SU-DHL-6 (cell line): Measurements from ENCODE around the gene SLC7A8.

Source experiments
- H2AFZ ChIP-seq: fragments of 200-600 bp; sonication (generic); 2 replicates; pipeline ENCODE4 v1.6.1; 2014; ENCODE audit warnings: low read depth, mild to moderate bottlenecking, moderate library complexity, mixed read lengths, antibody characterized with exemption, low read length; ENCODE audit not compliant: severe bottlenecking
- H3F3A ChIP-seq: fragments of 200-600 bp; shearing (Covaris generic); 2 replicates; pipeline ENCODE4 v1.6.0; 2016; ENCODE audit warnings: antibody characterized with exemption, mild to moderate bottlenecking; ENCODE audit not compliant: insufficient read depth
- H3K27ac ChIP-seq: fragments of 200-600 bp; sonication (generic); 2 replicates; pipeline ENCODE4 v1.5.1; 2016; ENCODE audit warnings: low read depth, mild to moderate bottlenecking, low read length, moderate library complexity, mixed read lengths
- H3K27me3 ChIP-seq: fragments of 200-600 bp; sonication (generic), shearing (Covaris generic); 2 replicates; pipeline ENCODE4 v1.6.0; 2014; ENCODE audit warnings: mild to moderate bottlenecking, low read length
- H3K36me3 ChIP-seq: fragments of 200-600 bp; sonication (generic); 2 replicates; pipeline ENCODE4 v1.6.1; 2014; ENCODE audit warnings: mild to moderate bottlenecking, low read length, mixed read lengths
- H3K4me2 ChIP-seq: fragments of 300-600, 200-600 bp; shearing (Covaris generic), sonication (generic); 2 replicates; pipeline ENCODE4 v1.6.0; 2014; ENCODE audit warnings: low read length, low read depth, mild to moderate bottlenecking; ENCODE audit not compliant: poor library complexity, severe bottlenecking
- H3K4me3 ChIP-seq: fragments of 200-600 bp; sonication (generic); 2 replicates; pipeline ENCODE4 v1.5.1; 2014; ENCODE audit warnings: antibody characterized with exemption, low read length, mild to moderate bottlenecking, mixed read lengths; ENCODE audit not compliant: insufficient read depth, poor library complexity, severe bottlenecking
- H3K79me2 ChIP-seq: fragments of 200-600 bp; sonication (generic); 2 replicates; pipeline ENCODE4 v1.6.1; 2014; ENCODE audit warnings: mild to moderate bottlenecking, low read length, moderate library complexity; ENCODE audit not compliant: insufficient read depth
- H3K9ac ChIP-seq: fragments of 200-600 bp; sonication (generic); 2 replicates; pipeline ENCODE4 v1.7.0; 2014; ENCODE audit warnings: mild to moderate bottlenecking, low read length
- H3K9me2 ChIP-seq: fragments of 200-600 bp; sonication (generic); replicated peaks from 2 replicates; pipeline ENCODE4 v1.6.1; 2014; ENCODE audit warnings: low read length; ENCODE audit not compliant: insufficient read depth
- H3K9me3 ChIP-seq: fragments of 200-600 bp; sonication (generic); 2 replicates; pipeline ENCODE4 v1.6.1; 2014; ENCODE audit warnings: low read length, mixed read lengths; ENCODE audit not compliant: insufficient read depth
- H4K20me1 ChIP-seq: fragments of 200-600 bp; sonication (generic); 2 replicates; pipeline ENCODE4 v1.6.1; 2014; ENCODE audit warnings: low read depth, mild to moderate bottlenecking, antibody characterized with exemption, low read length, moderate library complexity, mixed read lengths
- CTCF ChIP-seq: fragments of 200-600 bp; sonication (generic); IDR thresholded peaks from one replicate; pipeline ENCODE4 v1.5.1; 2017; ENCODE audit warnings: antibody characterized with exemption, mild to moderate bottlenecking, low read length, moderate library complexity; ENCODE audit not compliant: insufficient read depth, poor library complexity, severe bottlenecking
- EZH2phosphoT487 ChIP-seq: fragments of 200-600 bp; sonication (generic), shearing (Covaris generic); conservative IDR thresholded peaks from 2 replicates; pipeline ENCODE4 v1.6.1; 2018; ENCODE audit warnings: mild to moderate bottlenecking, antibody characterized with exemption, low read length, moderate library complexity, mixed read lengths

The SLC7A8 gene

GRCh38 chr14:23114669-23115038, 68.8 kb downstream of the SLC7A8 start:
- H4K20me1 ChIP-seq: no peaks in the 10 kb centered on the region
- no peaks in the 10 kb centered on the region for H3K27me3 ChIP-seq
- H2AFZ ChIP-seq: no peak overlapping the region
- H3K9ac ChIP-seq: no peak overlapping the region
- H3K79me2 ChIP-seq: no peaks in the 10 kb centered on the region
- H3K27ac ChIP-seq: no peak overlapping the region
- no peaks in the 10 kb centered on the region for H3K9me2 ChIP-seq
- no peak overlapping the region for H3K4me3 ChIP-seq
- no peaks in the 10 kb centered on the region for H3K36me3 ChIP-seq
- no peaks in the 10 kb centered on the region for H3F3A ChIP-seq
- no peak for TF ChIP-seq EZH2phosphoT487
- TF ChIP-seq CTCF: no peak
- no peaks in the 10 kb centered on the region for H3K9me3 ChIP-seq
- no peak overlapping the region for H3K4me2 ChIP-seq

GRCh38 chr14:23114120-23114458, 69.4 kb downstream of the SLC7A8 start:
- no peak overlapping the region for H2AFZ ChIP-seq
- no peak overlapping the region for H3K27ac ChIP-seq
- H3K9me2 ChIP-seq: no peaks in the 10 kb centered on the region
- no peaks in the 10 kb centered on the region for H3K27me3 ChIP-seq
- no peaks in the 10 kb centered on the region for H3K9me3 ChIP-seq
- no peaks in the 10 kb centered on the region for H4K20me1 ChIP-seq
- TF ChIP-seq CTCF (no peak), EZH2phosphoT487 (no peak)
- no peaks in the 10 kb centered on the region for H3F3A ChIP-seq
- H3K36me3 ChIP-seq: no peaks in the 10 kb centered on the region
- H3K9ac ChIP-seq: no peak overlapping the region
- no peak overlapping the region for H3K4me3 ChIP-seq
- no peaks in the 10 kb centered on the region for H3K79me2 ChIP-seq
- H3K4me2 ChIP-seq: no peak overlapping the region

GRCh38 chr14:23113431-23114119, 69.9 kb downstream of the SLC7A8 start:
- no peak overlapping the region for H3K27ac ChIP-seq
- no peak overlapping the region for H3K9ac ChIP-seq
- H3K4me2 ChIP-seq: no peak overlapping the region
- H3F3A ChIP-seq: no peaks in the 10 kb centered on the region
- H2AFZ ChIP-seq: no peak overlapping the region
- no peak overlapping the region for H3K4me3 ChIP-seq
- H3K27me3 ChIP-seq: no peaks in the 10 kb centered on the region
- H3K9me3 ChIP-seq: no peaks in the 10 kb centered on the region
- TF ChIP-seq EZH2phosphoT487 (no peak), CTCF (no peak)
- H3K9me2 ChIP-seq: no peaks in the 10 kb centered on the region
- no peaks in the 10 kb centered on the region for H4K20me1 ChIP-seq
- no peaks in the 10 kb centered on the region for H3K36me3 ChIP-seq
- no peaks in the 10 kb centered on the region for H3K79me2 ChIP-seq
